Stimulated activated CD8-positive, alpha-beta memory T cell treated with anti-CD3 and anti-CD28 coated beads, Interleukin-7, amount 100 ng/mL, for 1 hour (primary cell): Measurements from ENCODE around the gene NUP98.
A peak's percentile ranks its signal among the peaks of the same experiment; 100 is the strongest.
"Not testable (repeated sequence)": the region's sequence is repeated elsewhere in the genome, so short reads cannot be mapped to it uniquely, and the experiment has no call there.

Experiments used
- DNase-seq, 2 donors: peaks; one replicate each; pipeline ENCODE4 v3.0.0-alpha.2; 2020; ENCODE audit warnings: low read depth in 2 of 2

NUP98 gene

DNA sequence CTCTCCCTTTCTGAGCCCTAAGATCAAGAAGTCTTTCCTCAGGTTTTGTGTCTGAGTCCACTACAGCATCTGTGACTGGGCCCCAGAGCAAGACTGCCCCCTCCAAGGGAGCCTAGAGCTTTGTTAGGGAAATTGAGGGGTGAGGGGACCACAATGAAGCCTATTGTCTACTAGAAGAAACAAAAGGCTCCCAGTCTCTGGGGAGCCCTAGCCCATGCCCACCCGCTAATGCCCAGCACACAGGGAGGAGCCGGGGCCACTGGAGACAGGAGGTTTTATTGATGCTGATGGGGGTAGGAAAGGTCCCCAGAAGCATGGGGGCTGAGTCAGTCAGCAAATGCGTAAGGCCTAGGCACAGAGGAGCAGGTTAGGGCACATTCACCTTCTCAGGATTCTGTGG, 29.4 kb upstream of the NUP98 start:
- no peak for DNase-seq

DNA sequence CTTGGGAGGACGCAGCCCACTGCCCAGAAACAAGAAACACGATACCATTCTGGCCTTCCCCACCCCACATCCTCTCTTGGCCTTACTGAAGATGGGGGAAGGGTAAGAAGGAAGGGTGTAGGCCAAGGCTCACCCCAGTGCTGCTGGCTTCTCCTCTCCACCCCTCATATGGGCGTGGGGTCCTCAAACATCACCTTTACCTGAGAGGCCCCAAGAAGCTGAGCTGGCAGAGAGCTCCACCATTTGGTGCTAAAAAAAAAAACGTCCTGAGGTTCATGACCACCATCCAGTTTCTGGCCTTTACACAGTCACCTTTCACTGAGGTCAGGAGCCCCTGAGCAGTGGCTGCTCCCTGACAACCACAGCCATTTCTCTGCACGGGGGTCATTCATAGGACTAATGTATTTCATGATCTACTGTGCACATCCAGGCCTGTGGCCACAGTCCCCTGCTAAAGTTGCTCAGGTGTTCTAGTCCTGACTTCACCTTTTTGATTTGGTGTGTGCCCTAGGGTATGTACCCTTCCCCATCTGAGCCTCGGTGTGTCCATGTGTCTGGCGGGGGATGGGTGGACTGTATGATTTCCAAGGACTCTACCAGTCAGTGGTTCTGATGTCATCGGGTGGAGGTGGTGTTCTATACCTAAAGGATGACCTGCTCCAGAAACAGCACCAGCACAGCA, 28.3 kb upstream of the NUP98 start:
- no peak for DNase-seq

DNA sequence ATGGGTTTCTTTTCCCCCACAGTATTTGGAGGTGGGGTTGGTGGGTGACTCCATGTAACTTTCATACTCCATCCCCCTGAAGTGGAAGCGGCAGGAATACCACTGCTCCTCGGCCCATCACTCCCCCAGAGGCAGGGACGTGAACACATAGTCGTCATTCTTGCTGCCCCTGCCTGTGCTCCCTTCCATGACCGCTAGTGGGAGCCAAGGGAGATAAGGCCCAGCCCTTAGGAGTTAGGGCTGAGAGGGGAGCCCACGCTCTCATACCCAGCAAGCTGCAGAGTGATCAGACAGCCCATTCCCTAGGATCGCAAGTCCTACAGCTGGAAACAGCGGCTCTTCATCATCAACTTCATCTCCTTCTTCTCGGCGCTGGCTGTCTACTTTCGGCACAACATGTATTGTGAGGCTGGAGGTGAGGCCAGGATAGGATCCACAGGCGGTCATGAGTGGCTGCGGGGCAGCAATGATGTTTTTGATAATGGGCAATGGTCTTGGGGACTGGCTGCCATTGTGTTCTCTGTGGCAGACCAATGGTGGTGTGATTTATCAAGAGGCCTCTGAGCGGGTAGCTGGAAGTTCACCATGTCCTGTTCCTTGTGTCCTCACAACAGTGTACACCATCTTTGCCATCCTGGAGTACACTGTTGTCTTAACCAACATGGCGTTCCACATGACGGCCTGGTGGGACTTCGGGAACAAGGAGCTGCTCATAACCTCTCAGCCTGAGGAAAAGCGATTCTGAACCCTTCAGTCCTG, 27.5 kb upstream of the NUP98 start:
- peak; percentile 62 to 66 for DNase-seq

DNA sequence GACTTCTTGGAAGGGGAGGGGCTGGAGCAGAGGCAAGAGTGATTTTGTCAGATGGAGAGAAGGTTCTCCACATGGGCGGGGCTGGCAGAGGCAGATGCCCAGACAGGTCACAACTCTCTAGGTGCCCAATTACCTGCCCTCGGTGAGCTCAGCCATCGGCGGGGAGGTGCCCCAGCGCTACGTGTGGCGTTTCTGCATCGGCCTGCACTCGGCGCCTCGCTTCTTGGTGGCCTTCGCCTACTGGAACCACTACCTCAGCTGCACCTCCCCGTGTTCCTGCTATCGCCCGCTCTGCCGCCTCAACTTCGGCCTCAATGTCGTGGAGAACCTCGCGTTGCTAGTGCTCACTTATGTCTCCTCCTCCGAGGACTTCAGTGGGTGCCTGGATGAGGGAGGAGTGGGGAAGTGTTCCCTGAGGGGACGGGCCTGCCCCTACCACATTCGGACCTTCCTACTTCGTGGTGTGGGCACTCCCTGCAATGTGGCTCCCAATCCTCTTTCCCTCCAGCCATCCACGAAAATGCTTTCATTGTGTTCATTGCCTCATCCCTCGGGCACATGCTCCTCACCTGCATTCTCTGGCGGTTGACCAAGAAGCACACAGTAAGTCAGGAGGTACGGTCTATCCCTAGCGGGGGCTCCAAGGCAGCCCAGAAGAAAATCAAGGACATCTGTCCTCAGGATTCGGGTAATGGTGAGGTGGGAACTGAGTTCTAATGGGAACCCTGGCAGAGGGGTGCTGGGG, 26.6 kb upstream of the NUP98 start:
- no peak for DNase-seq

DNA sequence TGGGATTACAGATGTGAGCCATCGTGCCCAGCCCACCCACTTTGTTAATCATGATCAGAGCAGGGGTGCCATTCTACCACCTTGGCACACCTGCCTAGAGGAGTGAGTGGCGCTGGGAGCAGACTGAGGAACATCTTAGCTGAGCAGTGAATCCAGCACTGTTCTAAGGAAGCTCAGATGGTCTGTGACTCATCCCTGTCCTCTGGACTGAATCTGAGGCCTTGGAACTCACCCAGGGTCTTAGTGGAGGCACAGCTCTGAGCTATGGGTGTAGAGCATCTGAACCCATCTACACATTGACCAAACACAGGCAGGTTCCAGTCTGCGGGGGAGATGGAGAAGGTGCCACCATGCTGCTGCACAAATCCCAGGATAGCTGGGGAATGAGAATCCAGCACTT, 25.9 kb upstream of the NUP98 start:
- DNase-seq = no peak

DNA sequence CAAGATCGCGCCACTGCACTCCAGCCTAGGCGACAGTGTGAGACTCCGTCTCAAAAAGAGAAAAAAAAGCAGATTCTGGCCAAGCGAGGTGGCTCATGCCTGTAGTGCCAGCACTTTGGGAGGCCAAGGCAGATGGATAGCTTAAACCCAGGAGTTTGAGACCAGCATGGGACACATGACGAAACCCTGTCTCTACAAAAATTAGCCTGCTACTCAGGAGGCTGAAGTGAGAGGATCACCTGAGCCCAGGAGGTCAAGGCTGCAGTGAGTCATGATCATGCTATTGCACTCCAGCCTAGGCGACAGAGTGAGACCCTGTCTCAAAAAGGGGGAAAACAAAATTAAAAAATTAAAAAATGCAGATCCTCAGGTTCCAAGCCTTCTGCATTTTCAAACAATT, 25.0 kb upstream of the NUP98 start:
- no peak for DNase-seq

DNA sequence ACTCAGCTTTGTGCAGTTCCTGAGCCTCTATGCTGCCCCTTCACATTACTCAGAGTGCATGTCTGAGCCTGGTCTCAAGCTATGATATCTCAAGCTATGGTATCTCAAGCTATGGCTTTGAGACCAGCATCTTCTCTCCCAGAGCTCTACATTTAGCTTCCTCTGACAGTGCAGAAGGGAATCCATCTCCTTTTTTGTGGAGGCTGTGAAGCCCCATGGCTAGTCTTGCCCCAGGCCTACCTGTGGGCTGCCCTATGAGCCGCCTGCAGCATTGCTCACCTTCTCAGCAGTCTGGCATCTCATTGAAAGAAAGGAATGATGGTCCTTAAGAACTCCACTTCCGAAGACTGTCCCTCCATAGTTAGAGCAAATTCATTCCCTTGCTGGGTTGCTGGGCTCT, 23.6 kb upstream of the NUP98 start:
- no peak for DNase-seq

DNA sequence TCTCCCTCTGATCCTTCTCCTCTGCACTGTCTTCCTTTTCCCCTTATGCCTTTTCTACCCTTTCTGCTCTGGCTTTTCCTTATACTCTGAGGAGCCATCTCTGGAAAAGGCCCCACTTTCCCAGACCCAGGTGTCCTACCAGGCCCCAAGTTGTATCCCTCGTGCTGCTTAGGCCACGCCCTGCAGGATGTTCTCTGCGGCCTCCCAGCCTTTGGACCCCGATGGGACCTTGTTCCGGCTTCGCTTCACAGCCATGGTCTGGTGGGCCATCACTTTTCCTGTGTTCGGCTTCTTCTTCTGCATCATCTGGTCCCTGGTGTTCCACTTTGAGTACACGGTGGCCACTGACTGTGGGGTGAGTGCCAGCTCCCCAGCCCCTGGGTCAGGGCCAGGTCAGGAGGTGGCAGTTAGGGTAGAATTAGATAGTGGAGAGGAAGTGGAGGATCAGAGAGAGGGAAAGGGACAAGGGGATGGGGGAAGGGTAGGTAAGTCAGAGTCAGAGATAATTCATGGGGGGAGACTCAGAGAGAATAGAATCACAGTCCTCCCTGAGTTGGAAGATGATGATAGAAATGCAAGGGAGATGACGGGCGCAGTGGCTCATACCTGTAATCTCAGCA, 19.9 kb upstream of the NUP98 start:
- no peak for DNase-seq

DNA sequence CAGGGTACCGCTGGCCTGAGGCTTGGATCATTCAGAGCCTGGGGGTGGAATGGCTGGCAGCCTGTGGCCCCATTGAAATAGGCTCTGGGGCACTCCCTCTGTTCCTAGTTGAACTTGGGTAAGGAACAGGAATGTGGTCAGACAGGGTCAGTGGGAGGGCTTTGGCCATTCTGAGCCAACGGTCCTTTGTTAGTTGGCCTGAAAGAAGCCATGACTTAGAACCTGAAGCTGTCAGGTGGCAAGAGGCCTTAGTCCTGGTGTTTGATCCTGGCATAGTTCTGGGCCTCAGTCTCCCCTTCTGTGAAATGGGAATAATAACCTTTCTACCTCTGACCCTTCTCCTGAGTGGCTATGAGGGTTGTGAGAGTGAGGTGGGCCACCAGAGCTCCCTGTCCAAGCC, 19.3 kb upstream of the NUP98 start:
- no peak for DNase-seq

DNA sequence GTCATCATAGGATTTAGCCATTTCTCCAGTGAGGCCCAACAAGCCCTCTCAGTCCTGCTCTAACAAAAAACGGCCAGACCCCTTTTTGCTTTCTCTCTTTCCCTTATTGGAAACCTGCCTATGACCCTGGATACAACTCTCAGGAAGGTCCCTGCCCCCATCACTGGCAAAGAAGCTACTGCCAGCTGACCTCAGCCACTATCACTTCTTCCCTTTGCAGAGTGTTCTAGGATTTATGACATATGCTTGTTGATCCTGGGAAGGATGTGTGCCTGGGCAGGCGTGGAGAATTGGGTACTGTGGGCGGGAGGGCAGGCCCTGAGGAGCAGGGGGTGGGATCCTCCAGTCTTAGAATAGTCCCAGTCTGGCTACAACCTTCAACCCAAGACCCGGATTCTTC, 18.5 kb upstream of the NUP98 start:
- DNase-seq = no peak

DNA sequence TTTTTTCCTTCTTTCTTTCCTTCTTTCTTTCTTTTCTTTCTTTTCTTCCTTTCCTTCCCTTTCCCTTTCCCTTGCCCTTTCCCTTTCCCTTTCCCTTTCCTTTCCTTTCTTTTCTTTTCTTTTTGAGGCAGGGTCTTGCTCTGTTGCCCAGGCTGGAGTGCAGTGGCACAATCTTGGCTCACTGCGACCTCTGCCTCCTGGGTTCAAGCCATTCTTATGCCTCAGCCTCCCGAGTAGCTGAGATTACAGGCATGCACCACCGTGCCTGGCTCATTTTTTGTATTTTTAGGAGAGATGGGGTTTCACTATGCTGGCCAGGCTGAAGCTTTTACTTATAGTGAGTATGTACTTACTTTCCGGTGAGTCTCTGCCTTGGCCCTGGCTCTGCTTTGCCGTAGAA, 17.5 kb upstream of the NUP98 start:
- DNase-seq = not testable (repeated sequence)

DNA sequence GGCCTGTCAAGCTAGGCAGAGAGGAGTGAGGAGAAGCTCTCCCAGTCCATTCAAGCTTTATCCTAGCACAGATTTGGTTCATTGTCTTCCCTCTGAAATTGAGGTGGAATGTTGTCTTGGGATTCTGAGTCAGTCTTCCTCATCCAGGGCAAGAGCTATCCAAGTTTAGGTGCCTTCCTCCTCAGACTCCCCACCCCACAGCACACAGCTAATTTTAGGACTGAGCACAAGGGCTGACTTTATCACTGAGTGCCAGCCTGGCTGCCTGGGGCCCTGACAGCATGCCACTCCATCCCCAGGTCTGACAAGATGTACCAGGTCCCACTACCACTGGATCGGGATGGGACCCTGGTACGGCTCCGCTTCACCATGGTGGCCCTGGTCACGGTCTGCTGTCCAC, 13.6 kb upstream of the NUP98 start:
- no peak for DNase-seq

DNA sequence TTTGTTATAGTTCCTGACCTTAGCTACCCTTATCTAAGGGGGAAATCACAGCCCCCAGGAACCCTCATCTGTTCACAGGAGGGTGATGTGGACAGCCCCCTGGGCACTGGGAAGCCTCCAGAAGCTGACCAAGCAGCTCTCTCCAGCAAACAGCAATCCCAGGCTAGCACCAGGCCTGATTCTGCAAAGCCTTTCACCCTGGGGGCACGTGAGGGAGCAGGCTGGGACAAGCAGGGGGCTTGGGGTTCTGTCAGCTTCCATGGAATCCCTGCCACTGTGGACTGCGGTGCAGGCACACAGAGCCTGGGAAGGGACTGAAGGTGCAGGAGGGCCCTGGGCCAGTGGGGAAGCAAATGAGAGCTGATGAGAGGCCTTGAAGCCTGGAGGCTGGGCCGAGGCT, 13.1 kb upstream of the NUP98 start:
- DNase-seq = no peak

DNA sequence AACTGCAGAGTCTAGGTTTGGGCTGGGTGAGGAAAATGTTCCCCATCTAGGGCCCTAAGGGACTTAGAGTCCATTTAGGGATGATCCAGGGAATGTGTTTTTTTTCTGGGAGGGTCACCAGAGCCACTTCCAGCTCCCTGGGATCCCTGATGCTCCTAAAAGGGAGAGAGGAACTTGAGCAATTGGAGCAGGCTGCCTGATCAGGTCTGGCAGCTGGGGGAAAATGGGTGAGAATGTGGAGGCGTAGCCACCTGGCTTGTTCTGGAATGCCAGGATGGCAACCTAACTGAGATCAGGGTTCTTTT, 12.2 kb upstream of the NUP98 start:
- no peak for DNase-seq

DNA sequence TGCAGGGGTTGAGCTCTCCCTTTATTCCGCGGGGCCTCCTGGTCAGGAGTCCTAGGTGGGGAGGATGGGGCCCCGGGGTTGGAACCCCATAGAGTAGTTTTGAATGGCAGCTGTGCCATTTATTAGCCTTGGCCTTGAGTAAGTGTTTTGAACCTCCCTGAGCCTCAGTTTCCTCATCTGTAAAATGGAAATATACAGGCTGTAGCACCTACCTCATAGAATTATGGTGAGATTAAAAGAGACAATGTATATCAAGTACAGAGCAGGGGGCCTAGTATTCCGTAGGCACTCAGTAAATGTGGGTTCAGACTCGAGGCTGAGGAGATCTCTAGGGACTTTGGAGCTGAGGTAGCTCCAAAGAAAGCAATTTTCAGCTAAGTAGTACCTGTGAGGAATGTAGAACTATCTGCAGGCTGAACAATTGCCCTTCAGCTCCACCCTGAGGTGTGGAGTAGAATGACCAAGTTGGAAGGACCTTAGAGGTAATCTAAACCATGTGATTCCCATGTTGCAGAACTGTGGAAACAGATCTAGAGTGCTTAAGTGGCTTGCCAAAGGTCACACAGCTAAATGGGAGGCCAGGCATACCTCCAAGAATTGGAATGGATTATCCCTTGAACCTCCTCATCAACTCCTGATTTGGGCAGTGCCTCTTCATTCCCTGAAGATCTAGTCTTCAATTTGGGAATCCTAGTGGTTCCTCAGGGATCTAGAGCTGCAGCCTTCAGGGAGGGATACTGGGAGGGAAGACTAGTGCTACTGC, 11.7 kb upstream of the NUP98 start:
- no peak for DNase-seq

DNA sequence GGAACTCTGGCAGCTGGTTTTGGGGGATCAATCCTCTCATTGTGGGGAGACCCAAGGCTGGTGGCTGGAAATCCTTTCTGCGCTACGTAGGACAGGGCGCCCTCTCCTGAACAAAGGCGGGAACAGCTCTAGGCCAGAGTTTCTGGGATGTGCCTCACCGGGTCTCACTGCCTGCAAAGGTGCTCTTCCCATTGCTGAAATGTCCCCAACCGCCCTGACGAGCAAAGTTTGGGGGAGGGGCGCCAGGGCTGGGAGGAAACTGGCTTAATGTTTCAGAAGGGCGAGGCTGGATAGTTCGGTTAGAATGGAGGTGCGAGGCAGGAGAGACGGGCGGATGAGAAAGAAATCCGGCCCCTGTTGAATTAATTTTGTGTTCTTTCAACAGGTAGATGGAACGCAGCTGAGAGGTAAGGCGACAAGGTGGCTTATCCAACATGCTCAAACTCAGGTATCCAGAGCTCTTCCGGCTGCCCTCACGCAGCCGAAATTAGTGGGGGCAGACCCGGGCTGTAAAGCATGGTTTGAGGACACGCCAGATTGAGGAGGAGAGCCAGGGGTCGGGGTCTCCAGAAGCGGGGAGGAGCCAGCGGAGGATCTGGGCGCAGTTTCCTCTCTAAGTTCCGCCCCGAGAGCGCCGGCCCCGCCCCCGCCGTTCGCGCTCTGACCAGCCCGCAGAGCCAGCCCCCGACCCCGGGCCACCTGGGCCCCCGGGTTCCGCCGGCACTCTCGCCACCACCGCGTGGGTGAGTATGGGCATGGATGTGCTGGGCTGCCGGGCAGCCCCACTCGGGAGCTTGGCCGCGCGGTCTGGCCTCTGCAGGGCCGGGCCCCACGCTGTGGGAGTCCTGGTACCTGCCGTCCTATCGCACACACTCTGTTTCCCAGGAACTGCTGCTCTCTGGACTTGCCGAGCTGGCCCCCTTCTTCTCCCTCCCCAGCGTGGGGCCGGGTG, 10.8 kb upstream of the NUP98 start, which contains the start of gene PGAP2:
PGAP2 (plus strand) TSS at position 652 of the 952 bp plus-strand sequence. CDS start 2,700 bp downstream, outside the sequence.
- DNase-seq = peak in 1 of 2 donors; percentile 23

DNA sequence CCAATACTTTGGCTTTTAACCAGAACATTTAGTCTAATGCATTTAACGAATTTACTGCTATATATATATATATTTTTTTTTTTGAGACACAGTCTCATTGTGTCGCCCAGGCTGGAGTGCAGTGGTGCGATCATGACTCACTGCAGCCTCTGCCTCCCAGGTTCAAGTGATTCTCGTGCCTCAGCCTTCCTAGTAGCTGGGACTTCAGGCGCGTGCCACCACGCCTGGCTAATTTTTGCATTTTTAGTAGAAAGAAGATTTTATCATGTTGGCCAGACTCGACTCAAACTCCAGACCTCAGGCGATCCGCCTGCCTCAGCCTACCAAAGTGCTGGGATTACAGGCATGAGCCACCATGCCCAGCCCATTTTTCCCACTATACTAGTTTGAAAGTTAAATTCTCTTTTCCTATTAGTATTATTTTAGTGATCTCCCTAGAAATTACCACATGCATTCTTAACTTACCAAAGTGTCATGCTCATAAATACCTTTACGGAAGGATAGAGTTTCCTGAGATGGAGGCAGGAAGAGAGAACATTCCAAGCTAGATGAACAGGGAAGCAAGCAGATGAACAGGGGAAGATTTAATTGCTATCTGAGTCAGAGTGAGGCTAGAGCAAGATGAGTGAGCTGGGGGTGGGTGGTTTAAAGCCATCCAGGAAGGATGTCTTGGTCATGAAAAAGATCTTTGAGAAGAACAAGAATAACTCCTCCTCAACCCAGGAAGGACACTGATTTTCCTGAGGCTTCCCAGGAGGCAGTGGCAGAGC, 6.6 kb upstream of the NUP98 start:
- no peak for DNase-seq

DNA sequence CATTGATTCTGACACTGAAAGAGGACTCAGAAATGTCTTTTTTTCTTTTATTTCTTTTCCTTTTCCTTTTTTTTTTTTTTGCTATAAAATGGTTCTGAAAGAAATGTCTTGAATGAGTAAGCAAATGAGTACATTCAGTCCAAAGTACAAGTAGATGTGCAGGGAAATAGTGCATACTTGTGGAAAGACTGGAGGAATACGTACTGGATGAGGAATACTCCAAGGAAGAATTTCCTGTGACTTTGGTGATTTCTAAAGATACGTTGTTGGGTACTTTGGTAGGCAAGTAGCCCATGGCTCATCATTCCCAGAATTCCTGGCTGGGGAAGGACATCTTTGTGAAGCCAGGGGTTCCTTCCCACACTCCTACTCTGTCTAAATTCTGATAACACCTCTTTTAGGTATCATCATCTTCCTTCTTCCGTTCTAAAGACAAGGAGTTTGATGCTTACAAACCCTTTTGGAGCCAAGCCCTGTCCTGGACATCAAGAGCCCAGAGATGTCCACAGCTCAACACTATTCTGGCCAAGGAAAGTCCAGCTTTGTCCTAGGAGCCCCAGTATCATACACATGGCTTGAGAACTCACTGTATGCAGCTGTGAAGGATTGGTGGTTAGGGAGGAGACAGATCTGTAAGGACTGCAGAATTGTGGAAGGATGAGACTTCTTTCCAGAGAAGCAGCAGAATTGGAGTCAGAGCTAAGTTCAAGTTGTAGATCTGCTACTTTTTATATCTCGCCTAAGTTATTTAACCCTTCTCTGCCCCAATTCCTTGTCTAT, 4.8 kb upstream of the NUP98 start:
- no peak for DNase-seq

DNA sequence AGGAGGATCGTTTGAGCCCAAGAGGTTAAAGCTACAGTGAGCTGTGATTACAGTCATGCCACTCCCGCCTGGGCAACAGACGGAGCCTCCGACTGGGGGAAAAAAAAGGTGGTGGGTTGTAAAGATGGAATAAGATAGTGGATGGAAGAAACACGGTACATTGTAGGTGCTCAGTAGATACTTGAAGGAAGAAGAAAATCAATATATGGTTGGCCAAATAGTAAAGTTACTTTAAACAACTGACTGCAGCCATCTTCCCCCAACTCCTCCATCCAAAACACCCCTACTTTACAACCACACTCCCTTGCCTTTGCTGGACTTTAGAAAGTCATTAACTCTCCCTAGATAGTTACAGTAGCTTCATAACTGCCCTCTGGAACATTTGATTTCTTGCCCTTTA, 2.5 kb upstream of the NUP98 start:
- no peak for DNase-seq
